Activated T-helper 1 cell treated with anti-CD3 and anti-CD28 coated beads, Interleukin-12 subunit alpha, Interleukin-12 subunit beta, Interleukin-2, Interleukin-4 antibody, amounts not matched to agents 30 ng/mL and 10 ng/mL and 1 ng/mL, durations not matched to agents 14 hours and 24 hours and 36 hours (primary cell): ENCODE measurements around the gene PITRM1. TPM values are rescaled to one million over a fixed set of nuclear protein-coding genes. Genes with fewer than 3 reads are reported as not detected.
"Not testable (repeated sequence)": the region's sequence is repeated elsewhere in the genome, so short reads cannot be mapped to it uniquely, and the experiment has no call there.

Experiments used
- DNase-seq: peaks from one replicate; pipeline ENCODE4 v3.0.0; 2021; ENCODE audit warnings: low spot score
- H3K27ac Mint-ChIP-seq: one replicate; pipeline ENCODE4 v1.8.0; 2021; ENCODE audit warnings: mild to moderate bottlenecking, mixed read lengths
- H3K27me3 Mint-ChIP-seq: one replicate; pipeline ENCODE4 v1.8.0; 2022; ENCODE audit warnings: mild to moderate bottlenecking, moderate library complexity, mixed read lengths; ENCODE audit not compliant: insufficient read depth
- H3K36me3 Mint-ChIP-seq: one replicate; pipeline ENCODE4 v1.8.0; 2021; ENCODE audit warnings: low read depth, mixed read lengths
- H3K4me1 Mint-ChIP-seq: one replicate; pipeline ENCODE4 v1.8.0; 2021; ENCODE audit warnings: low read depth, mixed read lengths
- H3K4me3 Mint-ChIP-seq: one replicate; pipeline ENCODE4 v1.8.0; 2021; ENCODE audit warnings: mild to moderate bottlenecking, moderate library complexity, mixed read lengths
- H3K9me3 Mint-ChIP-seq: one replicate; pipeline ENCODE4 v1.8.0; 2021; ENCODE audit warnings: mixed read lengths
- intact Hi-C: fragments of 100-400 bp; cut with micrococcal nuclease; formaldehyde crosslinking; loops from one replicate; pipeline ENCODE4 v1.15.1; 2024
- total RNA-seq: library from RNA; stranded (reverse); gene quantifications from 2 replicates; pipeline ENCODE4 v1.2.3, GENCODE V29; 2022

Gene PITRM1
- total RNA-seq, 1 donor from 2014 or later: 76.3 TPM

DNA sequence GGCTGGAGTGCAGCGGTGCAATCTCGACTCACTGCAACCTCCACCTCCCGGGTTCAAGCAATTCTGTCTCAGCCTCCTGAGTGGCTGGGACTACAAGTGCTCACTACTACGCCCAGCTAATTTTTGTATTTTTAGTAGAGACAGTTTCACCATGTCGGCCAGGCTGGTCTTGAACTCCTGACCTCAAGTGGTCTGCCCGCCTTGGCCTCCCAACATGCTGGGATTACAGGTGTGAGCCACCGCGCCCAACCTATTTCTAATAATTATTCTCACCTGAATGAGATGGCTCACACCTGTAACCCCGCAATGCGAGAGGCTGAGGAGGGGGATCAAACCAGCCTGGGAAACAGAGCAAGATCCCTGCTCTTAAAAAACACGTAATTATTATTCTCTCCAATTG lies 1.1 kb downstream of the PITRM1 start:
- H3K4me1 Mint-ChIP-seq, intact Hi-C loops, DNase-seq, H3K9me3 Mint-ChIP-seq: not testable (repeated sequence)
- peak overlapping the region; percentile 29 for H3K27ac Mint-ChIP-seq
- H3K36me3 Mint-ChIP-seq: peaks cover 24% of the 10 kb centered on the region
- peak overlapping the region; percentile 90 for H3K4me3 Mint-ChIP-seq
- H3K27me3 Mint-ChIP-seq: peaks cover 16% of the 10 kb centered on the region

DNA sequence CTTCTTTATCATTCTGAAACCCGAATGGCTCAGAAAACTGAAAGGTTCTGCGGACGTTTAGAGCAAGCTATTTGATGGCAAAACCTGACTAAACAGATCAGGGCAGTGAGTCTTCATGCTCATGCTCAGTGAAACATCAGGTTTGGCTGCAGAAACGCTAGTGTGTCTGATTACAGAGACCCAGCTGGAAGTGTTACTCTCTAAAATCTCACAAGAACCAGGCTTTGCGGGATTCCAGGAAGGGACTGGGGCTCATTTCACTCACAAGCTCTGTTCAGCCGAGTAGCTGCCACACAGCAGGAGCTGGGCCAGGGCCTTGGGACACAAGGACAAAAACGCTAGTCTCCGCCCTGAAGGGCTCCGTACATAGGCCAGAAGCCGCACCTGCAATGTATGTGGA lies 2.9 kb downstream of the PITRM1 start:
- Mint-ChIP-seq H3K4me1 (peaks cover 9% of the 10 kb centered on the region), H3K27ac (no peak overlapping the region), H3K36me3 (peaks cover 41% of the 10 kb centered on the region), H3K27me3 (peaks cover 6% of the 10 kb centered on the region), H3K9me3 (no peaks in the 10 kb centered on the region), H3K4me3 (no peak overlapping the region)
- DNase-seq: no peak
- intact Hi-C loops: no loop called here

DNA sequence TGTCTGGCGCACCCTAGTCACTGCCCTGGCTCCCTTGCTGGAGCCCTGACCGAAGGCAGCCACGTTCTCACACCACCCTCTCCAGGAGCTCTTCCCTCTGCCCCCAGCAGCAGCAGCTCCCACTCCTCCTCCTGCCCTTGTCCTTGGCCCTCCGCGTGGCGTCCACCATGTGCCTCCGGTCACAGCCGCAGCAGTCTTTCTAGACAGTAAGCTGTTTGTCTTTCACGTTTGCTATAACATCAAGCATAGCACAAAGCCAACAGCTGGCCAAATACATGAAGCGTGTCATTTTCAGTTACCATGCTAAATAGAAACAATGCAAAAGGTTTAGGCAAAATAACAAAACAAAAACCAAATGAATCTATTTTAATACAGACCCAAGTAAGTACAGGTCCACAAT lies 3.3 kb downstream of the PITRM1 start:
- intact Hi-C loops: no loop called here
- peaks cover 9% of the 10 kb centered on the region for H3K4me1 Mint-ChIP-seq
- H3K27me3 Mint-ChIP-seq: peaks cover 6% of the 10 kb centered on the region
- no peak overlapping the region for H3K4me3 Mint-ChIP-seq
- no peaks in the 10 kb centered on the region for H3K9me3 Mint-ChIP-seq
- no peak overlapping the region for H3K27ac Mint-ChIP-seq
- no peak for DNase-seq
- peaks cover 42% of the 10 kb centered on the region for H3K36me3 Mint-ChIP-seq

DNA sequence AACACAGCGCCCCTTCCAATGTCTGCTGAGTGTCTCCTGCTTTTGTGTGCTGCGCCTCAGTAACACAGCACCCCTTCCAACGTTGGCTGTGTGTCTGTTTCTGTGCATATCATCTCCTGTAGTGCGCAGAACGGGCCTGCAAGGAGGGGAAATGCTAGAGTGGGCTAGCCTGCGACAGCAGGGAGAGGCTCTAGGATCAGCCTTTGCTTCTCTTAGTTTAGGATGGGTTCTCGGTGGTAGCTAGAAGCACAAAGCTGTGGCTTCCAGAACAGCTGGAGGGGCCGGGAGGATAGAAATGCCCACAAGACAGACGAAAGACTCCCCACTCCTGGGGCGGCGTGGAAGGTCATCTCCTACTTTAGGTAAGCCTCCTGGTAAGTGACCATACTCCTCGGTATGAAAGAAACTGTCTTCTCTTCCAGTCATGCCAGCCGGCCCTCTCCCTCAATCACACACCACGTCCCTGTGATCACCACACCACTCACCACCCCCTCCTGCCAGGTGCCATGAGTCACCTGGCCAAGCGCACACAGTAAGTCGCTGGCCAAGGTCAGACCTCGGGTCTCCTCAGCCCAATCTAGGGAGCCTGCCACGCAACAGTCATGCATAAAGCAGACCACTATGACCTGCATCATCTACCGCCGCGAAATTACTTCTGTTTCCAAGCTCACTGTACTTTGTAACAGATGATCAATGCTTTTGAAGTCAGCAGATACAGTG lies 4.8 kb downstream of the PITRM1 start:
- Mint-ChIP-seq H3K4me1 (peaks cover under 1% of the 10 kb centered on the region), H3K27ac (no peak overlapping the region), H3K27me3 (no peaks in the 10 kb centered on the region), H3K36me3 (peaks cover 53% of the 10 kb centered on the region), H3K4me3 (no peak overlapping the region), H3K9me3 (no peaks in the 10 kb centered on the region)
- intact Hi-C loops: no loop called here
- no peak for DNase-seq

DNA sequence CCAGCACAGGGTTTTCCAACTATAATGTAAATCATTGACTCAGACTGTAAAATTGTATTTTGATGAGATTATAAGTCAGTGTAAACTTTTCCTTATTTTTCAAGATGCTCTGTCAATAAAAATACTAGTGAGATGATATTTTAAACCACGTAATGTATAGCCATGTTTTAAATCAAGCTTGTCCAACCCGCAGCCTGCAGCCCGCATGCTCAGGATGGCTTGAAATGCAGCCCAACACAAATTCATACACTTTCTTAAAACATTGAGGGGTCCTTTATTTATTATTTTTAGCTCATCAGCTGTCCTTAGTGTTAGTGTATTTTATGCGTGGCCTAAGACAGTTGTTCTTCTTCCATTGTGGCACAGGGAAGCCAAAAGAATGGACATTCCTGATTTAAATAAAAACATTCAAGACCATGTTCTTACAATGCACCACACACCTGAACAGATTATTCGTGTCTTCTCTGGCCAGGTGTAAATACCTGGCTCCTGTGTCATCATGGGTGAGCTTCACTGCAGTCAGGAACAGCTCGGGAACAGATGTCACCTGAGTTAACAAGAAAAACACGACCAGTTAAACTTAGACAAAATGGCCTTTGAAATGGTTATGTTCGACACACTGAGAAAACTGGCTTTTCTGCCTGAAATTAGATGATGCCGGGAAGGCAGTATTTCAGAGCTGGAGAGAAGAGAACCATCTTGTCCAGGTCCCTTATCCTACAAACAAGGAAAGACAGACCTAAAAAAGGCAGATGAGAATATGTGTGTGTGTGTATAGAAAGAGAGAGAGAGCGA lies 5.9 kb downstream of the PITRM1 start:
- DNase-seq: no peak
- no peak overlapping the region for H3K4me3 Mint-ChIP-seq
- no peaks in the 10 kb centered on the region for H3K9me3 Mint-ChIP-seq
- H3K4me1 Mint-ChIP-seq: no peaks in the 10 kb centered on the region
- peaks cover 59% of the 10 kb centered on the region for H3K36me3 Mint-ChIP-seq
- intact Hi-C loops: no loop called here
- no peak overlapping the region for H3K27ac Mint-ChIP-seq
- H3K27me3 Mint-ChIP-seq: no peaks in the 10 kb centered on the region

DNA sequence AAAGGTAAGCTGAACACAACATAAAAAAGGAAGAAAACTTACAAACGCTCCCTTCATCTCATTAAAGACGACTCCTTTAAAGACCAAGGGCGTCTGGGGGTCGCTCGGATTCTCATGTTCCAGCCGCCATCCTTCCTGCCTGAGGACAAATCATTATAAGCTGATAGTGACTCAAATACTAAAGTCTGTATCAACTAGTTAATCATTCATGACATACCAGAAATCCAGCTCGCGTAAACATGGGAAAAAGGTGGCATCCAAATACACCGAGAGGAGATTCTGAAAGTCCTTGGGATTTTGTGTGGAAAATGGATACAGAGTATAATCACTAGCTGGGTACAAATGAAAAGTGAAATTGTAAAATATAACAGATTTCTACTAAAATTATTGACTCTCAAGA lies 7.4 kb downstream of the PITRM1 start:
- Mint-ChIP-seq H3K9me3 (no peaks in the 10 kb centered on the region), H3K27ac (no peak overlapping the region), H3K4me3 (no peak overlapping the region), H3K36me3 (peaks cover 58% of the 10 kb centered on the region), H3K4me1 (no peaks in the 10 kb centered on the region), H3K27me3 (no peaks in the 10 kb centered on the region)
- DNase-seq: no peak
- intact Hi-C loops: no loop called here

DNA sequence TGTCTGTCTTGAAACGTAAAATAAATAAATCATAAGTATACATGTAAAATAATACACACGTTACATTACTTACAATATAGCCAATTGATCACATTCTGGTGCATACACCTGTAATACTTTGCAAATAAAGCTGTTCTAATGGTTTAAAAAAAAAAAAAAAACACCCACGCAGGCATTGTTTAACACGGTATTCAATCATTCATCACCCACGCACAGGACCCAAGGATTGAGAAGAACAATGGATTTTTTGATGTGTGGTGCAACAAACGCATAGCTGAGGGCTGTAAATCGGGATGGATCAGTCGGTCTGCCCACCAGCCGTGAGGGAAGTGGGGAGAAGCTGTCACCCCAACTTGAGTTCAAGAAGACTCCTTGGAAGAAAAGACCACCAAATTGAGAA lies 8.7 kb downstream of the PITRM1 start:
- H3K27me3 Mint-ChIP-seq: no peaks in the 10 kb centered on the region
- H3K4me1 Mint-ChIP-seq: no peaks in the 10 kb centered on the region
- no peak overlapping the region for H3K27ac Mint-ChIP-seq
- H3K4me3 Mint-ChIP-seq: no peak overlapping the region
- H3K36me3 Mint-ChIP-seq: peaks cover 64% of the 10 kb centered on the region
- no peaks in the 10 kb centered on the region for H3K9me3 Mint-ChIP-seq
- intact Hi-C loops: no loop called here
- DNase-seq: no peak

DNA sequence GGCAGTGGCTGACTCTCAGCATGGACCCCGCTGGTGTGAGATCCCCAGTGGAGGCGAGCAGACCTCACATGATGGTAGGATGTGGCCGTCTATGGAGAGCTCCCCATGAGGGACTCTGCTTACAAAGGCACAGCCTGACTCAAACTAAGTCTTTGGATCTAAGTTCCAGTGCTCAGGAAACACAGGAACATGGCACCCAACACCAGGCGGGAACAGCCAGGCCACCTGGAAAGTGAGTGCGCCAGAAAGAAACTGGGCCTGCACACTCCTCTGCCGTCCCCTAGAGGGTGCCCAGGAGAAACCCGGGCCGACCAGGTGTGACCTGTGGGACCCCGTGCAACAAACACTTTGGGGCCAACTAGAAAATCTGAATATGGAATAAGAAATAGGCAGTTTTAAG lies 10.0 kb downstream of the PITRM1 start:
- no peak for DNase-seq
- intact Hi-C loops: no loop called here
- Mint-ChIP-seq H3K4me1 (no peaks in the 10 kb centered on the region), H3K27ac (no peak overlapping the region), H3K9me3 (no peaks in the 10 kb centered on the region), H3K27me3 (no peaks in the 10 kb centered on the region), H3K36me3 (peaks cover 65% of the 10 kb centered on the region), H3K4me3 (no peak overlapping the region)

DNA sequence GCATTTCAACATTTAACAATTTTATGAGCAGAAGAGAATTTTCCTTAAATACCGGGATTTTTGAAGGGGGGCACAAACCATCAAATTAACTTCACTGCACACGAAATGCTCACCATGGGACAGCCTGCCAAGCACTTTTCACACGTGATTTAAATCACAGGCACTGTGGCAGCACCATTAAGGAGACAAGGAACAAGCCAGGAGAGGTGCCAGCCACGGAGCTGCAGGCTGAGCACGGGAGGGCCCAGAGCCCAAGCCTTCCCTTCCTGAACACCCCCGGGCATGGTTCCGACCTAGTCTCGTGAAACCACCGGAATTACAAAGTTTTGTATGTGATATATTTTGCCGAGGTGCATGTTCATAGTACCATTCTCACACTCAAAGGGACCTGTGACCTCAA lies 13.4 kb downstream of the PITRM1 start:
- DNase-seq: no peak
- Mint-ChIP-seq H3K36me3 (peaks cover 65% of the 10 kb centered on the region), H3K4me3 (no peak overlapping the region), H3K27me3 (no peaks in the 10 kb centered on the region), H3K9me3 (no peaks in the 10 kb centered on the region), H3K4me1 (no peaks in the 10 kb centered on the region), H3K27ac (no peak overlapping the region)
- intact Hi-C loops: no loop called here

DNA sequence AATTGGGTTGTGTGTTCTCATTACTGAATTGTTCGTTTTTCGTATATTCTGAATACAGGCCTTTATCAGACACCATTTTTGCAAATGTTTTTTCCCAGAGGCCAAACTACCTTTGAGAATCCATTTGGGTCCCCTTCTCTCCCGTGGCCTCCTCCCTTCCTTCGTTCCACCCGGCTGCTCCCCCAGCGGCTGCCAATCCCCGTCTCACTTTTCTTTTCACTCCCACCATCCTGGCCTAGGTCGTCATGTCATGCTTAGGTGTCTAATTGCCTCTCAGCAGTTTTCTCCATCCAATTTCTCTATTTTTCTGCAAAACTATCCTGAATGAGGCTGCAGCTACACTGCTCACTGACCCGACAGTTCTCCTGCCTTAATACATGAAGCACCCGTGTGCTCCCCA lies 17.9 kb downstream of the PITRM1 start:
- intact Hi-C loops: no loop called here
- Mint-ChIP-seq H3K9me3 (no peaks in the 10 kb centered on the region), H3K36me3 (peaks cover 65% of the 10 kb centered on the region), H3K4me3 (no peak overlapping the region), H3K27me3 (no peaks in the 10 kb centered on the region), H3K27ac (no peak overlapping the region), H3K4me1 (peaks cover 9% of the 10 kb centered on the region)
- DNase-seq: no peak

DNA sequence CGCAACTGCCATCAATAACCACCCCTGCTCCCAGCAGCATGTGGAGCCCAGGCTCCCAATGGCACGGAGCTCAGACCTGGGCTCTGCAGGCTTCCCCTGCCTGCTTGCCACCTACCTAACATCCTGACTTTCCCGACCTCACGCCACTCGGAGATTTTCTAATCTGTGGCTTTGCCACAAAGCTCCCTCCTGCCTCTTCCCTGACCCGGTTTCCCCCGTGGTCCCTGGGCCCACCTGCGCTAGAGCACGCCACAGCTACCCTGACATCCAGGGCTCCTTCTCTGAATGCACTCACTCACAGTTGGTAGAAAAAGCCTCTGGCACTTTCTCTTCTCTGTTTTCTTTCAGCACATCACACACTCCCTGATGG lies 20.0 kb downstream of the PITRM1 start:
- Mint-ChIP-seq H3K36me3 (peaks cover 55% of the 10 kb centered on the region), H3K27ac (peak overlapping the region; percentile 36), H3K4me3 (no peak overlapping the region), H3K9me3 (no peaks in the 10 kb centered on the region), H3K4me1 (peaks cover 9% of the 10 kb centered on the region), H3K27me3 (no peaks in the 10 kb centered on the region)
- intact Hi-C loops: no loop called here
- DNase-seq: no peak

DNA sequence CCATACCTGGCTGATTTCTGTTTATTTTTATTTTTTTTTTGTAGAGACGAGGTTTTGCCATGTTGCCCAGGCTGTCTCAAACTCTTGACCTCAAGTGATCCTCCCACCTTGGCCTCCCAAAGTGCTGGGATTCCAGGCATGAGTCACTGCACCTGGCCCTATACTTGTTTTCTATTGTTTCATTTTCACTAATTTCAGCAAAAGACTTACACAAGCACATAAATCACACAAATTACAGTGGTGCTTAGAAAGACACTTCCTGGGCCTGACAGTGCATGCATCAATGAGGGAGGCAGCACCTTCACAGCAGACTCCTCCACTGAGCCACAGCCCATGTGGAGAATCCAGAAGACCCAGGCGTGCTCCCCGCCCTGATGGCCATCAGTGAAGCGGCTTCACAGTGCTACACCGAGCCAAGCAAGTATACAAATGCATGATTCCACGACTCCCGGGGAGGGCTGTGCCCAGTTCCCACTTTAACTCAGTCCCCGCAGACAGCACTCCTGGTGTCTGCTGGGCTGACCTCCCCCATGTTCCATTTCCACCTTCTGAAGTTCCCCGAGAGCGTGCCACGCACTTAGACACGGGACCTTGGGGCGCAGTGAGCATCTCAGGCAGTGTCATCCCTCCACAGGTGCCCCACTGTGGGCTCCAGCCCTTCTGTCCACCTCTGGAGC lies 20.6 kb downstream of the PITRM1 start:
- Mint-ChIP-seq H3K36me3 (peaks cover 54% of the 10 kb centered on the region), H3K4me3 (no peak overlapping the region), H3K27me3 (no peaks in the 10 kb centered on the region), H3K9me3 (no peaks in the 10 kb centered on the region), H3K4me1 (peaks cover 9% of the 10 kb centered on the region), H3K27ac (peak overlapping the region; percentile 36)
- no peak for DNase-seq
- intact Hi-C loops: no loop called here

DNA sequence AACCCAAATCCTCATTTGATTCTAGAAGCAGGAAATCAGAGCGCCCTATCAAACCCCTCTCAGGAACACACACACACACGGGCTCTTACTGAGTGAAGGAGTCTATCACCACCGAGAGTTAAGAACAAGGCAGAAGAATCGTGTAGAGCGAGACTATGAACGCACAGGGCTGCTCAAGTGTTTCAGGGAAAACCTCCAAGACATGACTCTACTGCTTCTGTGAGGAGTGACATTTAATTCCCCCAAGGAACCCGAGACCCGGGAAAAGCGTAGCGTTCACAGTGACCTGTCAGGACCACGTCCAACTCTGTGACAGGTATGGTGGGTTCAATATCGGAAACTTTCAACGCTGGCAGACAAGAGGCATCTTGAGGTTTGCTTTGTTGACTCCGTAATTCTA lies 21.6 kb downstream of the PITRM1 start:
- Mint-ChIP-seq H3K36me3 (peaks cover 51% of the 10 kb centered on the region), H3K4me3 (no peak overlapping the region), H3K9me3 (no peaks in the 10 kb centered on the region), H3K27ac (no peak overlapping the region), H3K4me1 (peaks cover 9% of the 10 kb centered on the region), H3K27me3 (no peaks in the 10 kb centered on the region)
- intact Hi-C loops: no loop called here
- no peak for DNase-seq
